GM21423 (cell line): ENCODE results near the gene CACNG4.
"Not testable (repeated sequence)": the region's sequence is repeated elsewhere in the genome, so short reads cannot be mapped to it uniquely, and the experiment has no call there.

ENCODE experiments used
- ATAC-seq: cut with Tn5 transposase; IDR thresholded peaks from one replicate; pipeline ENCODE4 v1.9.1; 2021; ENCODE audit warnings: mild to moderate bottlenecking, moderate library complexity; ENCODE audit not compliant: unreplicated experiment

Gene CACNG4

GRCh38 chr17:66960613-66961012 is 3.9 kb upstream of the CACNG4 start:
- ATAC-seq, result no peak

GRCh38 chr17:66963521-66963908 is 992 bp upstream of the CACNG4 start:
- no peak for ATAC-seq

DNA sequence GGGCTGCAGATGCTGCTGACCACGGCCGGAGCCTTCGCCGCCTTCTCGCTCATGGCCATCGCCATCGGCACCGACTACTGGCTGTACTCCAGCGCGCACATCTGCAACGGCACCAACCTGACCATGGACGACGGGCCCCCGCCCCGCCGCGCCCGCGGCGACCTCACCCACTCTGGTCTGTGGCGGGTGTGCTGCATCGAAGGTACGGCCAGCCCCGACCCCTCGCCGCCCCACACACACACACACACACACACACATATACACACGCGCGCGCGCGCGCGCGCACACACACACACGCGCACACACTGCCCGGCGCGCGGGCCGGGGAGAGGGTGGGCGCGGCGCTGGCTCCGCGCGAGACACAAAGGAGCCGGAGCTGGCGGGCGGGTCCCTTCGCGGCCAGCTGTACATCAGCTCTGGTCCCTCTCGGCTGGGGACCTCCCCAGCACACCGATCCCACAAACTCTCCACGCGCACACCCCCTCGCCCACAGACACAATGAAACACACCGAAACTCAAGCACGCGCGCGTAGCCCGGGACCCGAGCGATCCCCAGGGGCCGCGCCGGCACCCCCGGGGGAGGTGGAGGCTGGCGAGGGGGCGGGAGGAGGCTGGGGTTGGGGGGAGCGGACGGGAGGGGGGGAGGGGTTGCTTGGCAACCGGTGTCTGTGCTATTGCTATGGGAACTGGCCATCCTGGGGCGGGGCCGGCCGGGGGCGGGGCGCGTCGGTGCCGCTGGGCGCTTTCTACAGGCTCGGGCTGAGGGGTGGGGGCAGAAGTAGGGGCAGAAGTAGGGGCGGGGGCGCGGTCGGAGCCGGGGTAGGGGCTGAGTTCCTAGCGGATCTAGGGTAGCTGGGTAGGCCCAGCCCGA is 658 bp downstream of the CACNG4 start:
- no peak for ATAC-seq

- ATAC-seq, result no peak
These were observed 1.3 kb downstream of the CACNG4 start for GRCh38 chr17:66965801-66966262.

DNA sequence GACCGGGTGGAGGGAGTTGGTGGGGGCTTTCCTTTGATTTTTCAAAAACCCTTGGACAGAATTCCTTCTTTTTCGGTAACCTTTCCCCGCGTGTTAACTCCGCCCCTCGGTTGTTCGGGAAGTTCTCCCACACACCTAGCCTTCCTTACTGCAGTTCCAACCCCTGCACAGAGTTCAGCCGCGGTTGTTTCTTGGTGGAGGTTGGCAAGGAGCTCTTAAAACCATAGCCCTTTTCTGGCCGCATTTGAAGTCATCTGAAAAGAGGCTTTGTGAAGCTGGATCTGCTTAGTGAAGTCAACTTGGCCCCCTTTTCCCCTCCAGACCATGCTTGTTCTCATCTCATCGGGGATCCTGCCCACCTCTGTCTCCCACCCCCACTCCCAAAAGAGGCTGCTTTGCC is 1.8 kb downstream of the CACNG4 start:
- no peak for ATAC-seq

GRCh38 chr17:66966704-66967418 is 2.4 kb downstream of the CACNG4 start:
- ATAC-seq, result no peak

- no peak for ATAC-seq
These were observed 3.5 kb downstream of the CACNG4 start for GRCh38 chr17:66967837-66968543.

DNA sequence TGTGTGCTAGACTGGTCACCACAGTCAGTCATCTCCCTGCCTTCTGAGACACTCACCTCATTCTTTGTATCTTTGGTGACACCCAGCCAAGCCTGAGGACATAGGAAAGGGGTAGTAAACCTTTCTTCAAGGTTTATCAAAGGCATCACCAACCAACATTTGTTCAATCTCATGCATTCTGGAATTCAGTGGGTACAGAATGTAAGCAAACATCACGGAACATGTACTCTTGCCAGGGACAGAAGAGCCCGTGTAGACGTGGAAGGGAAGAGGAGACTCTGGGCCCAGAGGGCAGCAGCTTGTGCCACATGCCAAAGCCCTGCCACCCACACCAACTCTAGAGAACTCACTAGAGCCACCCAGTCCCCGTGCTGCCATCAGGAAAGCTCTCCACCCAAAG is 4.4 kb downstream of the CACNG4 start:
- no peak for ATAC-seq

DNA sequence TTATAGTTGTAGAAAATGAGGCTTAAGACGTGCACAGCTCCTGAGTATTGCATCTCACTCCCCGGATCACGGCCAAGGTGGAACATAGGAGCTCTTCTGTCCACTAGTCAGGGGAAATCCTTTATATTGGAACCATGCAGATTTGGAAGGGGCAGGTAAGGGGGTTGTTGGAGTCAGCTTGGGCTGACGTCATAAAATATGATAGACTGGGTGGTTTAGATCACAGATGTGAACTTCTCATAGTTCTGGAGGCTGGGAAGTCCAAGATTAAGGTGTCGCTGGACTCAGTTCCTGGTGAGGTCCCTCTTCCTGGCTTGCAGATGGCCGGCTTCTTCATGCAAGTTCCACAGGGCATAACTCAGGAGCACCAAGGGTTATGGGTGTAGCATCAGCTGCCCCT is 5.6 kb downstream of the CACNG4 start:
- ATAC-seq, result no peak

GRCh38 chr17:66970797-66971196 is 6.3 kb downstream of the CACNG4 start:
- ATAC-seq, result no peak

GRCh38 chr17:66971264-66971663 is 6.8 kb downstream of the CACNG4 start:
- no peak for ATAC-seq

DNA sequence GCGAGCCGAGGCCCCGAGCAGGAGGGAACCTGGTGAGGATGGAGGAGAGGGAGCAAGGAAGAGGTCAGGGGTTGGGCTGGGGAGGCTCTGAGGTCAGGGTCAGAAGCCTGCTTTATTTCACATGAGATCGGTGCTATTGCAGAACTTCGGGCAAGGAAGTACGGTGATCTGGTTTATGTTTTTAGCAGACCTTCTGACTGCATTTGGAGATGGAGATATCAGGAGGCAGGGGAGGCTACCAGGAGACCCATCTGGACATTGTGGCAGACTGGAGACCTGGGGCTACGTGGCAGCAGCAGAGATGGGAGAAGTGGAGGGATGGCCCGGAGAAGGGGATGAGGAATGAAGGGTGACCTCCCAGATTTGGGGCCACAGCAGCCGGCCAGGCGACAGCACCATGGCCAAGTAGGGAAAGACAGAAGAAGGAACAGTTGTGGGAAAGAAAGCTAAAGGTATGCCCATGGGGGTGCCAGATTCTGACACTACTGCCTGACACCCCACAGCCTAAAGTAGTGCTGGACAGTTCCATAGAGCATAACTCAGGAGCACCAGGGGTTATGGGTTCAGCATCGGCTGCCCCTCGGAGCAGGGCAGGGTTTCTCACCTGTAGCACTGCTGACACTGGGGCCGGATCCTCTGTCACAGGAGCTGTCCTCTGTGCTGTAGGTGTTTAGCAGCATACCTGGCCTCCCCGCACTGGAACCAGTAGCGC is 7.4 kb downstream of the CACNG4 start:
- no peak for ATAC-seq

DNA sequence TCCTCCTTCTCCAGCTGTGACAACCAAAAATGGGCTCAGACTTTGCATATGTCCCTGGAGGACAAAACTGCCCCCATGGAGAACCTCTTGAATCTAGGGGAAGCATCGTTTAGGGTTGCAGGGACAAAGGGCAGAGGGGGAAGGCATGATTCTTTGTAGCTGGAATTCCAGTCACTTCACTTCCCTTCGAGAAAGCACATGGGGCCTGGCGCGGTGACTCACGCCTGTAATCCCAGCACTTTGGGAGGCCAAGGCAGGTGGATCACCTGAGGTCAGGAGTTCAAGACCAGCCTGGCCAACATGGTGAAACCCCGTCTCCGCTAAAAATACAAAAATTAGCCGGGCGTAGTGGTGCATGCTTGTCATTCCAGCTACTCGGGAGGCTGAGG is 7.9 kb downstream of the CACNG4 start:
- ATAC-seq, result not testable (repeated sequence)

DNA sequence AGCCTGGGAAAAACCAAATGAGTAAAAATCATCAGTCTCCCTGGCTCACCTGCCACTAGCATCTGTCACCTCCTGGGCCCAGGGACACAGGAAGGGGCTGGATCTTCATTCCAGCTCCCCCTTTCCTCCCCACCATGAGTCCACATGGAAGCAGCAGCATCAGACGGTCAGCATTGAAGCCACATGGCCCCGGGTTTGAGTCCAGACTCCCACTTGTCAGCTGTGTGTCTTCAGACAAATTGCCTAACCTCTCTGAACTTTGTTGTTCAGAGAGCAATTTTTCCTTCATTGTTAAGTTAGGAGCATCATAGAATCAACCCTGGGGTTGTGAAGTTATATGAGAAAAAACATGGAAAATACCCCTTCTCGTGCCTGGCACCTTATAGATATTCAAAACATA is 10.7 kb downstream of the CACNG4 start:
- ATAC-seq, result no peak

DNA sequence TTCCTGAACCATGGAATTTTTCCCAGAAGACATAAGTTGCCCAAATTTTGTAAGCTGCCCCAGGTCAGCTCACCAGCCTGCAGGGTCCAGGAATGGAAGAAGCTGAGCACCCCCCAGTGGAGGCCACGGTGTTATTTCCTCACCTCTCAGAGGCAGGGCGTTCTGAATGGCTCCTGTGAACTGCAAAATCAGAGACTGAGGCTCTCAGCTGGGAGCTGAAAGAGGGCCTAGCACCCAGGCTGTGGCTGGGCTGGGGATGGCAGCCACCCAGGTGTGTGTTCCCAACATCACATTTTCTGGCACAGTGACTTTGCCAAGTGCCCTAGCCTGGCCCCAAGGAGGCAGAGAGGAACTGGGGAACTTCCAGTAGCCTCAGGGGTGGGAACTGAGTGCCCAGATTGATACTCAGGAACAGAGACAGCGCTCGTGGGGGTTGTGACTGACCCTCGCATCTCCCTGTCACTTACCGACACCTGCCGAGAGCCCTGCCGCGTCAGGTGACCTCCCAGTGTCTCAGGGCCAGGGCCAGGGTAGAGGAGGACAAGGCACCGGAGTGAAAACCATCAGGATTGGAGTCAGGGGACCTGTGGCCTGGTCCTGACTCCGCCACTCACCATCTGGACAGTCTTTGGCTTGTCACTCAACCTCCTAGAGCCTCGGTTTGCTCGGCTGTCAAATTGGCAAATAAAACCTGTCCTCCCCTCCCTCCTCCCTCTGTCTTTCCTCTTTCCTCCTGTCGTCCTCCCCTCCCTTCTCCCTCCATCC is 11.3 kb downstream of the CACNG4 start:
- ATAC-seq, result no peak

DNA sequence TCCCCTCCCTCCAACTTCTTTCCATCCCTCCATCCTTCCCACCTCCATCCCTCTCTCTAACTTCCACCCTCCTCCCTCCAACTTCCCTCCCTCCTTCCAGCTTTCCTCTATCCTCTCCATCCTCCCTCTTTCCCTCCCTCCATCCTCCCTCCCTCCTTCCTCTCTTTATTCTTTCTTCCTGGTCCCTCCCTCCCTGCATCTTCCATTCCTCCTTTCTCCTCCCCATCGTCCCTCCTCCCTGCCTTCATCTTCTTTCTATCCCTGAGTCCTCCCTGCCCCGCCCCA is 11.8 kb downstream of the CACNG4 start:
- no peak for ATAC-seq

DNA sequence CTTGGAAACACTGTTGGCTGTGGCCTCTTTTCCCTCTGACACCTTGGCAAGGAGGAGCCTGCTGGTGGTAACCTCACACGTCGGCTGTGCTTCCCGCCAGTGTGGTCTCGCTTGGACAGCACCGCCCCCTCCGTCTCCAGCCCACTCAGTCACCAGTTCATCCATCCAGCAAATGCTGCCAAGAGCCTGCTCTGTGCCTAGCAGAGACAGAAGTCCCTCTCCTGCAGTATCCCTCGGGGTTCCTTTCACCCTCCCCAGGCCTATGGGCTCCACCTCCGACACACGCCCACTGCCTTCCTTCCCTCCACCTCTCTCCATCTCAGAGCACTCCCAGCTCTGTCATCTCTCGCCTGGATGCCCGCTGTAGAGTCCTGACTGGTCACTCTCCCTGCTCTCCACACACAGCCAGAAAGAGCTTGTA is 12.3 kb downstream of the CACNG4 start:
- no peak for ATAC-seq

- ATAC-seq, result no peak
These were observed 14.1 kb downstream of the CACNG4 start for GRCh38 chr17:66978514-66979061.

DNA sequence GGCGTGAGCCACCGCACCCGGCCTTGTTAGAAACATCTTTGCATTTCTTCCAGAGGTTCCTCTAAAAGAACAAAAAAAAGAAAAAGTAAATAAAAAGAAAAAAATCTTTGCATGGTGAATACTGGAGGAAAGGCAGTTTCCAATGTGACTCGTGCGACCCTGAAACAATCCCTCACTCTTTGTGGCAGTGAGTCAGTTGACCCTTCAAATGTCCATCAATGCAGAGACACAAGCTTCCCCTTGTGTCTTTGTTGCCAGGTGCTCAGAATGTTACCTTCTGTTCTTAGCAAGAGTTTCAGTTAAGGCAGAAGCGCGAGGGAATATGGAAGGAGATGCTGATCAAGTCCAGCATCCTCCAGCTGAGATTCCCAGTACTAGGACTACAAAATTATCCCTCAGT is 16.4 kb downstream of the CACNG4 start:
- no peak for ATAC-seq

DNA sequence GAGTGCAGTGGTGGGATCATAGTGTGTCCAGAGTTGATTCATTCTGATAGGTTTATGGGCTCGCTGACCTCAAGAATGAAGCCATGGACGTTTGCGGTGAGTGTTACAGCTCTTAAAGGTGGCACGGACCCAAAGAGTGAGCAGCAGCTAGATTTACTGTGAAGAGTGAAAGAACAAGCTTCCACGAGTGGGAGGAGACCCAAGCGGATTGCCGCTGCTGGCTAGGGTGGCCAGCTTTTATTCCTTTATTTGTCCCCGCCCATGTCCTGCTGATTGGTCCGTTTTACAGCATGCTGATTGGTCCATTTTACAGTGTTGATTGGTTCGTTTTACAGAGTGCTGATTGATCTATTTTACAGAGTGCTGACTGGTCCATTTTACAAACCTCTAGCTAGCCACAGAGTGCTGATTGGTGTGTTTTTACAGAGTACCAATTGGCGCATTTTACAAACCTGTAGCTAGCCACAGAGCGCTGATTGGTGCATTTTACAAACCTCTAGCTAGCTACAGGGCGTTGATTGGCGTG is 17.5 kb downstream of the CACNG4 start:
- ATAC-seq, result no peak
